Gastroesophageal sphincter (tissue), 4 donors: ENCODE results near the gene NOC2L. TPM values are rescaled to one million over a fixed set of nuclear protein-coding genes. Genes with fewer than 3 reads are reported as not detected.

Experiments used
- ATAC-seq: fragments of 150-250 bp; one replicate; pipeline ENCODE4 v1.9.1; 2016; ENCODE audit warnings: mild to moderate bottlenecking, moderate library complexity
- H3K27ac ChIP-seq, 4 donors: fragments of 200-600 bp; sonication (generic) in 3 of 4; 1 replicate in 3 of 4; 2 replicates in 1 of 4; pipeline ENCODE4 v1.5.1; 2016 to 2019
- H3K27me3 ChIP-seq: fragments of 200-600 bp; sonication (generic); one replicate; pipeline ENCODE4 v1.5.1; 2019
- H3K36me3 ChIP-seq, 2 donors: fragments of 200-600 bp; sonication (generic); one replicate each; pipeline ENCODE4 v1.5.1; 2019; ENCODE audit warnings: control low read depth in 1 of 2
- H3K4me1 ChIP-seq, 3 donors: fragments of 200-600 bp; sonication (generic); 1 replicate in 2 of 3; 2 replicates in 1 of 3; pipeline ENCODE4 v1.5.1; 2016 to 2019; ENCODE audit warnings: control low read depth in 2 of 3
- H3K4me3 ChIP-seq, 2 donors: fragments of 200-600 bp; sonication (generic); one replicate each; pipeline ENCODE4 v1.5.1; 2019; ENCODE audit warnings: mild to moderate bottlenecking in 1 of 2, moderate library complexity in 1 of 2
- H3K9me3 ChIP-seq, 3 donors: fragments of 200-600 bp; sonication (generic); one replicate each; pipeline ENCODE4 v1.5.1; 2017 to 2019; ENCODE audit warnings: control low read depth in 2 of 3
- CTCF ChIP-seq, 4 experiments: fragments of 200-600 bp in 2 of 4; fragments of 450-650 bp in 2 of 4; sonication (generic) in 1 of 4; IDR thresholded peaks; one replicate each; pipeline ENCODE4 v1.5.1; 2017 to 2019; ENCODE audit warnings: antibody characterized with exemption in 4 of 4, mild to moderate bottlenecking in 2 of 4, moderate library complexity in 2 of 4
- EP300 ChIP-seq: sonication (generic); formaldehyde crosslinking; IDR thresholded peaks from one replicate; pipeline ENCODE4 v1.6.1; 2017; ENCODE audit warnings: antibody characterized with exemption, mild to moderate bottlenecking
- POLR2A ChIP-seq, 2 donors: fragments of 450-650 bp; IDR thresholded peaks; one replicate each; pipeline ENCODE4 v1.6.1; 2017; ENCODE audit warnings: antibody characterized with exemption in 2 of 2, mild to moderate bottlenecking in 2 of 2, moderate library complexity in 1 of 2
- POLR2AphosphoS5 ChIP-seq: sonication (generic); formaldehyde crosslinking; IDR thresholded peaks from one replicate; pipeline ENCODE4 v1.6.1; 2017; ENCODE audit warnings: antibody characterized with exemption
- WGBS, 2 donors: methylation state at CpG; one replicate each; pipeline ENCODE4 v1.1.5; 2018; ENCODE audit warnings: low coverage in 1 of 2; 5-methylcytosine and 5-hydroxymethylcytosine counted together
- total RNA-seq, 4 donors: library from RNA; depleted of rRNA; stranded (reverse); fragments of >200 nt; gene quantifications; one replicate each; pipeline ENCODE4 v1.1.0, GENCODE V29; 2016

The NOC2L gene
- total RNA-seq, 4 donors from 2014 or later: 36.3 to 54.1 (median 45.2) TPM

DNA sequence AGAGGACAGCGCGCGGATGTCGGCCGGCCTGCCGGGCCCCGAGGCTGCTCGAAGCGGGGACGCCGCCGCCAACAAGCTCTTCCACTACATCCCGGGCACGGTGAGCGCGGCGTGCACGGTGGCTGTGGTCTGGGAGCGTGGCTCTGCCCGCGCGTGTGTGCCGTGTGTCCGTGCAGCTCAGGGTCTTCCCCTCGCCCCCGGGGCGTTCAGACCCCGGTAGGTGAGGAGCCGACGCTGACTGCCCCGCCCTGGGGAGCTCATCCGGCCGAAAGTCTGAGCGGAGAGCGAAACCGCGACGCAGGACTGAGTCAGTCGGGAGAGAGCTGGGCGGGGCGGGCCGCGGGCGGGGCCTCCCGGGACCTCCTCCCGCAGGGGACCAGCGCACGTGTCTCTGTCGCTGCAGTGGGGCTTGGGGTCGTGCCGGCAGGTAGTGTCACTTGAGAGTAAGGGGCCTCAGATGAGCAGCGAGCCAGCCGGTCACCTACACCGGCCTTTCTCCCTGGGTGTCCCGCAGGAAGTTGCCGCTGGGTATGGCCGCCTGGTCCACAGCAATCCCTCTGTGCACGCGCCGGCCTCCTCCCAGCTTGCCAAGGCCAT, 7.7 kb upstream of the NOC2L start:
- TF ChIP-seq CTCF (IDR thresholded peaks at IDR 0.05): no peak
- TF ChIP-seq POLR2A (IDR thresholded peaks at IDR 0.05): peak in 1 of 2 donors; percentile 27
- Histone ChIP-seq H3K27me3 (peaks cover 48% of the 10 kb centered on the region), H3K4me1 (peaks cover 0 to 21% (median 13%) of the 10 kb centered on the region in 3 donors), H3K36me3 (peaks cover 0 to 30% of the 10 kb centered on the region in 2 donors), H3K27ac (peak overlapping the region in 3 of 4 donors; percentile 67 to 72 (median 69)), H3K4me3 (peak overlapping the region; percentile 35 to 64), H3K9me3 (no peaks in the 10 kb centered on the region)
- ATAC-seq: peak; percentile 76
- WGBS, 2 donors: no CpG with 5 or more reads among the region's 60 CpGs

GRCh38 chr1:966135-966703, 7.2 kb upstream of the NOC2L start, which contains the start of gene PLEKHN1:
TSS of gene PLEKHN1 (plus strand) at chr1:966482. CDS start at chr1:966532, 50 bp downstream.
- H3K27ac ChIP-seq: peak within 1 kb of the TSS in 3 of 4 donors; percentile 67 to 72 (median 69)
- peaks cover 0 to 31% of the 10 kb centered on the region in 2 donors for H3K36me3 ChIP-seq
- no CpG with 5 or more reads among the region's 31 CpGs for WGBS, 2 donors
- TF ChIP-seq POLR2AphosphoS5 (no peak), CTCF (IDR thresholded peaks at IDR 0.05) (no peak), EP300 (no peak), POLR2A (IDR thresholded peaks at IDR 0.05) (no peak)
- peak; percentile 19 for ATAC-seq
- H3K4me3 ChIP-seq: peak within 1 kb of the TSS; percentile 35 to 64
- H3K4me1 ChIP-seq: peaks cover 0 to 27% (median 13%) of the 10 kb centered on the region in 3 donors
- H3K9me3 ChIP-seq: no peaks in the 10 kb centered on the region
- peaks cover 42% of the 10 kb centered on the region for H3K27me3 ChIP-seq

DNA sequence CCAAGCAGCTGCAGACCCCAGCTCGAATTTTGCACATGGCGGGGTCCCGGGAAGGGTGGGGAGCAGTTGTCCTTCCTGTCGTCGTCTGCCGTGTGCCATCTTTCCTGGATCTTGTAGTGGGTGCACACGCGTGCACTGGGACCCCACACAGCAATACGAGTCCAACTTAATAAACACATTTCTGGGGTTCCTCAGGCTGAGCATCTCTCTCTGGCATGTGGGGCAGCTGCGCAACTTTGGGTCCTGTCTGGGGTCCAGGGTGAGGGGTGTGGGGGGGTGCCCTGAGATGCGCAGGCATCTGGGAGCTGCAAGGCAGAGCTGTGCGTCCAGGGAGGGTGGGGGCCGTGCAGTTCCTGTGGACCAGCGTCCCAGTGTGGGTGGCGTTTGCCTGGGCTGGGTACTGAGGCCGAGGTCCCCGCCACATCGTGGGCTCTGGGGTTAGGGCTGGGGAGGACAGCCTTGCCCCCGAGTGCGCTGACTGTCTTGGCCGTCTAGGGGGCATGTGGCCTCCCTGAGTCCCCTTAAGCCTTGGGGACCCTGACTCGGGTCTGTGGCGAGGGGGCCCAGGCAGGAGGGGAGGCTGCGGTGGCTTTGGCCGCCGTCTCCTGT, 6.6 kb upstream of the NOC2L start:
- H3K4me3 ChIP-seq: peak overlapping the region in 1 of 2 donors; percentile 64
- 67% methylated on average over 6 of the region's 26 CpGs; no CpG with 5 or more reads in 1 of the 2 donors for WGBS, 2 donors

GRCh38 chr1:964691-965525, 5.9 kb upstream of the NOC2L start:
- no peaks in the 10 kb centered on the region for H3K9me3 ChIP-seq
- H3K27ac ChIP-seq: no peak overlapping the region
- ATAC-seq: no peak
- 88 to 92% methylated on average over 8 to 13 of the region's 51 CpGs for WGBS, 2 donors
- TF ChIP-seq POLR2AphosphoS5: no peak
- TF ChIP-seq EP300: no peak
- no peak for TF ChIP-seq CTCF (IDR thresholded peaks at IDR 0.05)
- no peak for TF ChIP-seq POLR2A (IDR thresholded peaks at IDR 0.05)
- H3K27me3 ChIP-seq: peaks cover 29% of the 10 kb centered on the region
- no peak overlapping the region for H3K4me3 ChIP-seq
- peaks cover 0 to 37% (median 16%) of the 10 kb centered on the region in 3 donors for H3K4me1 ChIP-seq
- H3K36me3 ChIP-seq: peaks cover 0 to 31% of the 10 kb centered on the region in 2 donors

More for the DNA sequence above, 6.6 kb upstream of the NOC2L start:
- no peaks in the 10 kb centered on the region for H3K9me3 ChIP-seq
- ATAC-seq: no peak
- peaks cover 0 to 31% of the 10 kb centered on the region in 2 donors for H3K36me3 ChIP-seq
- no peak overlapping the region for H3K27ac ChIP-seq
- TF ChIP-seq CTCF (IDR thresholded peaks at IDR 0.05): no peak
- peaks cover 36% of the 10 kb centered on the region for H3K27me3 ChIP-seq
- H3K4me1 ChIP-seq: peaks cover 0 to 32% (median 13%) of the 10 kb centered on the region in 3 donors
